ENCODE results near the gene LYST. TPM values are rescaled to one million over a fixed set of nuclear protein-coding genes. Genes with fewer than 3 reads are reported as not detected.

Gene LYST
- total RNA-seq, 2 experiments from 2014 or later: 77.4 to 87.3 TPM

GRCh38 chr1:235730007-235730406, 136.7 kb downstream of the LYST start:
- CTCF ChIA-PET: interaction anchor here (1.0 to 1.4 kb wide), 2 partner anchors 54 to 188 kb away, joined by 3 read pairs; no protein-coding TSS in a partner anchor
- TF ChIP-seq CTCF (IDR thresholded peaks at IDR 0.05): no peak
- H3K27ac Mint-ChIP-seq: no peak overlapping the region
- peaks cover 1% of the 10 kb centered on the region for H3K4me1 Mint-ChIP-seq (ENCODE audit: low read depth)
- no peak for ATAC-seq
- POLR2A ChIA-PET: no interaction called here
- no peaks in the 10 kb centered on the region for H3K27me3 Mint-ChIP-seq
- DNase-seq: no peak
- H3K36me3 Mint-ChIP-seq (ENCODE audit: low read depth): peaks cover 7% of the 10 kb centered on the region
- no peak overlapping the region for H3K4me3 Mint-ChIP-seq
- no peaks in the 10 kb centered on the region for H3K9me3 Mint-ChIP-seq
- intact Hi-C loops (cut with micrococcal nuclease): loop anchor here (10.0 kb wide), 1 partner anchor 215 kb away; no protein-coding TSS in a partner anchor

GRCh38 chr1:235726557-235726956, 140.1 kb downstream of the LYST start:
- no peak for ATAC-seq
- H3K27ac Mint-ChIP-seq: no peak overlapping the region
- H3K4me3 Mint-ChIP-seq: no peak overlapping the region
- TF ChIP-seq CTCF (IDR thresholded peaks at IDR 0.05): no peak
- intact Hi-C loops (cut with micrococcal nuclease): no loop called here
- H3K27me3 Mint-ChIP-seq: no peaks in the 10 kb centered on the region
- ChIA-PET CTCF (no interaction called here), POLR2A (no interaction called here)
- H3K36me3 Mint-ChIP-seq (ENCODE audit: low read depth): peaks cover 11% of the 10 kb centered on the region
- DNase-seq: no peak
- no peaks in the 10 kb centered on the region for H3K9me3 Mint-ChIP-seq
- H3K4me1 Mint-ChIP-seq (ENCODE audit: low read depth): no peaks in the 10 kb centered on the region

- no peak for ATAC-seq
- Mint-ChIP-seq H3K4me3 (no peak overlapping the region), H3K9me3 (no peaks in the 10 kb centered on the region), H3K27me3 (no peaks in the 10 kb centered on the region), H3K4me1 (ENCODE audit: low read depth) (no peaks in the 10 kb centered on the region), H3K36me3 (ENCODE audit: low read depth) (peaks cover 16% of the 10 kb centered on the region), H3K27ac (peak overlapping the region; percentile 19)
- TF ChIP-seq CTCF (IDR thresholded peaks at IDR 0.05): no peak
- intact Hi-C loops (cut with micrococcal nuclease): no loop called here
- CTCF ChIA-PET: interaction anchor here (1.0 kb wide), 1 partner anchor 506 kb away, joined by 3 read pairs; no protein-coding TSS in a partner anchor
- POLR2A ChIA-PET: no interaction called here
- DNase-seq: no peak
Observed at GRCh38 chr1:235725434-235725833, 141.3 kb downstream of the LYST start.

- H3K27me3 Mint-ChIP-seq: no peaks in the 10 kb centered on the region
- no peaks in the 10 kb centered on the region for H3K9me3 Mint-ChIP-seq
- ATAC-seq (no peak), DNase-seq (no peak)
- intact Hi-C loops (cut with micrococcal nuclease): no loop called here
- TF ChIP-seq CTCF (IDR thresholded peaks at IDR 0.05): no peak
- ChIA-PET CTCF (interaction anchor here (0.6 kb wide), 1 partner anchor 58 kb away, joined by 3 read pairs; no protein-coding TSS in a partner anchor), POLR2A (no interaction called here)
- H3K27ac Mint-ChIP-seq: no peak overlapping the region
- no peak overlapping the region for H3K4me3 Mint-ChIP-seq
- H3K36me3 Mint-ChIP-seq (ENCODE audit: low read depth): peaks cover 21% of the 10 kb centered on the region
- no peaks in the 10 kb centered on the region for H3K4me1 Mint-ChIP-seq (ENCODE audit: low read depth)
Observed at GRCh38 chr1:235724730-235725129, 142.0 kb downstream of the LYST start.

GRCh38 chr1:235722858-235723257, 143.8 kb downstream of the LYST start:
- Mint-ChIP-seq H3K36me3 (ENCODE audit: low read depth) (peaks cover 30% of the 10 kb centered on the region), H3K4me1 (ENCODE audit: low read depth) (no peaks in the 10 kb centered on the region), H3K27me3 (no peaks in the 10 kb centered on the region), H3K27ac (no peak overlapping the region), H3K4me3 (no peak overlapping the region), H3K9me3 (no peaks in the 10 kb centered on the region)
- ATAC-seq: no peak
- DNase-seq: no peak
- ChIA-PET CTCF (no interaction called here), POLR2A (no interaction called here)
- intact Hi-C loops (cut with micrococcal nuclease): no loop called here
- TF ChIP-seq CTCF (IDR thresholded peaks at IDR 0.05): no peak
